Neural cell (in vitro differentiated cells): ENCODE measurements around the gene CHD1.

ENCODE experiments used
- CTCF ChIP-seq: fragments of 450-650 bp; IDR thresholded peaks from 2 replicates; pipeline ENCODE4 v1.5.1; 2014; ENCODE audit warnings: antibody characterized with exemption, mild to moderate bottlenecking, moderate library complexity; ENCODE audit not compliant: poor library complexity, severe bottlenecking
- EZH2 ChIP-seq: fragments of 200-600, 300-800 bp; shearing (Covaris generic), sonication (generic); IDR thresholded peaks from 2 replicates; pipeline ENCODE4 v1.6.1; 2014; ENCODE audit warnings: antibody characterized with exemption, low read length, borderline replicate concordance, mild to moderate bottlenecking; ENCODE audit not compliant: insufficient read depth, poor library complexity, severe bottlenecking
- POLR2AphosphoS5 ChIP-seq: IDR thresholded peaks from 2 replicates; pipeline ENCODE4 v1.6.1; 2012
- RAD21 ChIP-seq: fragments of 450-650 bp; conservative IDR thresholded peaks from 2 replicates; pipeline ENCODE4 v1.6.1; 2014; ENCODE audit warnings: antibody characterized with exemption, mild to moderate bottlenecking, moderate library complexity
- SMC3 ChIP-seq: fragments of 450-650 bp; conservative IDR thresholded peaks from 2 replicates; pipeline ENCODE4 v1.6.1; 2014; ENCODE audit warnings: antibody characterized with exemption, mild to moderate bottlenecking, moderate library complexity; ENCODE audit not compliant: poor library complexity
- TAF1 ChIP-seq: IDR thresholded peaks from 2 replicates; pipeline ENCODE4 v1.6.1; 2012; ENCODE audit warnings: low read depth

GRCh38 chr5:98927989-98928872 lies 576 bp downstream of the CHD1 start:
- no peak for TF ChIP-seq POLR2AphosphoS5
- no peak for TF ChIP-seq CTCF
- TF ChIP-seq EZH2 = no peak
- TF ChIP-seq TAF1 = no peak
- TF ChIP-seq RAD21 = no peak
- no peak for TF ChIP-seq SMC3
